GM10248 (cell line): ENCODE data around the gene ARHGAP4.

Source experiments
- CTCF ChIA-PET: fragments of 300-600 bp; sonication (Branson Sonifier 250); formaldehyde crosslinking; extraction: SDS; loops from one replicate; lab custom pipeline; 2021; ENCODE audit warnings: antibody characterized with exemption; lab: Yijun Ruan, JAX
- POLR2A ChIA-PET: fragments of 350-650 bp; sonication (Branson Sonifier 250); formaldehyde crosslinking; extraction: SDS; loops from one replicate; lab custom pipeline; 2020; ENCODE audit warnings: antibody characterized with exemption; lab: Yijun Ruan, JAX
- DNase-seq: peaks from one replicate; pipeline ENCODE4 v3.0.0; 2012; ENCODE audit errors: extremely low spot score
- CTCF ChIP-seq: IDR thresholded peaks from 2 replicates; pipeline ENCODE4 v1.5.1; 2012; ENCODE audit warnings: mild to moderate bottlenecking, low read depth; ENCODE audit errors: extremely low read depth, missing control alignments, control extremely low read depth

ARHGAP4 gene

DNA sequence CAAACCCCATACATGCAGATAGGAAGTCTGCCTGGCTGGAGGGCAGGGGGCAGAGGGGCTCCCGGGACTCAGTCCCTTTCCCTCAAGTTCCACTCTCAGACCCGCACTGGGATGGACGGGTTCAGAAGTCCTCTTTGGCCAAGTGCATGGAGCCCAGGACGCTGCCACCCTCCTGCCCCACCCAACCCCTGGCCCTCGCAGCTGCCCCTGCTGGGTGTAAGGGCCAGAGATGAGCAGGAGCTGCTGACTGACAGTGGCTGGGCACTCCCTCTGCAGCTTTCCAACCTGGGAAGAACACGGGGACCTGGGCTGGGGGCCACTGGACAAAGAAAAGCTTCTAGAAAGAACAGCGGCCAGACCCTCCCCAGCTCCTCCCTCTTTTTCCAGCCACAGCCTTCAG is 43.5 kb downstream of the ARHGAP4 start:
- ChIA-PET POLR2A (no interaction called here), CTCF (no interaction called here)
- no peak for TF ChIP-seq CTCF
- DNase-seq = no peak

- ChIA-PET POLR2A (no interaction called here), CTCF (no interaction called here)
- TF ChIP-seq CTCF = no peak
- DNase-seq = no peak
Measured at GRCh38 chrX:153882086-153882498, 44.0 kb downstream of the ARHGAP4 start.

GRCh38 chrX:153881281-153881680 is 44.8 kb downstream of the ARHGAP4 start:
- ChIA-PET CTCF (no interaction called here), POLR2A (no interaction called here)
- no peak for DNase-seq
- TF ChIP-seq CTCF = no peak

DNA sequence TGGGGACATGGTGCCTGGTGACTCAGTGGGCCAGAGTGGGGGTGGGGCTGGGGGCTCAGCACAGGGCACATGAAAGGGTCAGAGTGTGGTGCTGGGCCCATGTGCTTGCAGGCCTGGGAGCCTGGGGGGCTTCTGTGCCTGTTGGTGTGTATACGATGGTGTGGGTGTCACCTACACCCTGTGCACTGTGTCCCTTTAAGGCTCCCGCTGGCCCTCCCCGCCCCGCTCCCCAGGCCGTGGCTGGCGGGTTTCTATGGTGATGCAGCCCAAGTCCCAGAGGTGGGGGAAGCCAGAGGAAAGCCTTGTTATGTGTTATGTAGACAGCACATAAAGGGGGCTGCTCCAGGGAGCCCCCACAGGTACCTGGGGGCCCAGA is 45.6 kb downstream of the ARHGAP4 start:
- no peak for TF ChIP-seq CTCF
- DNase-seq = no peak
- ChIA-PET POLR2A (no interaction called here), CTCF (no interaction called here)

- TF ChIP-seq CTCF = no peak
- ChIA-PET POLR2A (no interaction called here), CTCF (no interaction called here)
- DNase-seq = no peak
Measured at GRCh38 chrX:153879741-153880439, 46.2 kb downstream of the ARHGAP4 start.

- ChIA-PET CTCF (interaction anchor here (1.4 to 1.7 kb wide), 3 partner anchors 10 to 217 kb away, joined by 3 to 6 read pairs (median 3); no protein-coding TSS in a partner anchor), POLR2A (no interaction called here)
- TF ChIP-seq CTCF = no peak
- DNase-seq = peak; percentile 52
Measured at GRCh38 chrX:153878969-153879653, 47.0 kb downstream of the ARHGAP4 start.
